HG03103 (cell line): Measurements from ENCODE around the gene CCDC92.

Source experiments
- ATAC-seq: cut with Tn5 transposase; IDR thresholded peaks from one replicate; pipeline ENCODE4 v1.9.1; 2021; ENCODE audit warnings: low read depth; ENCODE audit not compliant: unreplicated experiment

The CCDC92 gene

GRCh38 chr12:123938679-123939480, 33.8 kb downstream of the CCDC92 start:
- no peak for ATAC-seq

GRCh38 chr12:123937707-123938591, 34.7 kb downstream of the CCDC92 start:
- no peak for ATAC-seq

GRCh38 chr12:123936956-123937706, 35.5 kb downstream of the CCDC92 start:
- no peak for ATAC-seq

- no peak for ATAC-seq
Observed at GRCh38 chr12:123936471-123936870, 36.2 kb downstream of the CCDC92 start.

GRCh38 chr12:123935956-123936355, 36.7 kb downstream of the CCDC92 start:
- ATAC-seq, result no peak

- no peak for ATAC-seq
Observed at GRCh38 chr12:123934829-123935228, 37.8 kb downstream of the CCDC92 start.

GRCh38 chr12:123934016-123934620, 38.5 kb downstream of the CCDC92 start:
- no peak for ATAC-seq

GRCh38 chr12:123933214-123933613, 39.4 kb downstream of the CCDC92 start:
- ATAC-seq, result no peak

- ATAC-seq, result no peak
Observed at GRCh38 chr12:123931686-123932321, 40.8 kb downstream of the CCDC92 start.

GRCh38 chr12:123929946-123930583, 42.6 kb downstream of the CCDC92 start:
- no peak for ATAC-seq

GRCh38 chr12:123928897-123929296, 43.7 kb downstream of the CCDC92 start:
- ATAC-seq, result no peak

- ATAC-seq, result no peak
Observed at GRCh38 chr12:123928274-123928865, 44.3 kb downstream of the CCDC92 start.

GRCh38 chr12:123924539-123924938, 48.1 kb downstream of the CCDC92 start:
- no peak for ATAC-seq

- no peak for ATAC-seq
Observed at GRCh38 chr12:123923927-123924326, 48.7 kb downstream of the CCDC92 start.

- ATAC-seq, result no peak
Observed at GRCh38 chr12:123923038-123923437, 49.6 kb downstream of the CCDC92 start.

- no peak for ATAC-seq
Observed at GRCh38 chr12:123919980-123920360, 52.7 kb downstream of the CCDC92 start.

- ATAC-seq, result no peak
Observed at GRCh38 chr12:123917337-123917850, 55.2 kb downstream of the CCDC92 start.

- no peak for ATAC-seq
Observed at GRCh38 chr12:123916729-123917128, 55.9 kb downstream of the CCDC92 start.

GRCh38 chr12:123914726-123915333, 57.8 kb downstream of the CCDC92 start:
- ATAC-seq, result no peak
